SK-N-SH treated with all-trans-retinoic acid at 6 μM for 48 hours (cell line): Measurements from ENCODE around the gene PTPRF.

ENCODE experiments used
- ARNTL ChIP-seq: fragments of 450-650 bp; formaldehyde crosslinking; IDR thresholded peaks from 2 replicates; pipeline ENCODE4 v1.5.0; 2020; ENCODE audit warnings: low read depth, mild to moderate bottlenecking, moderate library complexity, borderline replicate concordance
- CSDC2 ChIP-seq: fragments of 250-450 bp; sonication (Bioruptor Pico); IDR thresholded peaks from 2 replicates; pipeline ENCODE4 v1.5.0; 2020; ENCODE audit warnings: mild to moderate bottlenecking, moderate library complexity
- ESRRG ChIP-seq: fragments of 250-450 bp; sonication (Bioruptor Pico); IDR thresholded peaks from 2 replicates; pipeline ENCODE4 v1.6.1; 2021; ENCODE audit warnings: mild to moderate bottlenecking
- PPARA ChIP-seq: fragments of 250-450 bp; sonication (Bioruptor Pico); IDR thresholded peaks from 2 replicates; pipeline ENCODE4 v1.5.0; 2020; ENCODE audit warnings: mild to moderate bottlenecking, borderline replicate concordance
- TOX ChIP-seq: fragments of 250-450 bp; sonication (Bioruptor Pico); IDR thresholded peaks from 2 replicates; pipeline ENCODE4 v1.8.0; 2021; ENCODE audit warnings: mild to moderate bottlenecking, moderate library complexity, borderline replicate concordance
- ZFP3 ChIP-seq: fragments of 250-450 bp; sonication (Bioruptor Pico); IDR thresholded peaks from 2 replicates; pipeline ENCODE4 v1.5.0; 2020; ENCODE audit warnings: mild to moderate bottlenecking, moderate library complexity
- ZNF70 ChIP-seq: fragments of 450-650 bp; formaldehyde crosslinking; IDR thresholded peaks from 2 replicates; pipeline ENCODE4 v1.5.0; 2020; ENCODE audit warnings: mild to moderate bottlenecking, moderate library complexity
- TF ChIP-seq, protein P1 (sequence below): fragments of 250-450 bp; sonication (Bioruptor Pico); IDR thresholded peaks from 2 replicates; pipeline ENCODE4 v1.8.0; 2020; ENCODE audit warnings: mild to moderate bottlenecking, moderate library complexity, borderline replicate concordance
- TF ChIP-seq, protein P2 (sequence below): fragments of 250-450 bp; sonication (Bioruptor Pico); IDR thresholded peaks from 2 replicates; pipeline ENCODE4 v1.5.1; 2020; ENCODE audit warnings: low read depth, mild to moderate bottlenecking, moderate library complexity

DNA sequence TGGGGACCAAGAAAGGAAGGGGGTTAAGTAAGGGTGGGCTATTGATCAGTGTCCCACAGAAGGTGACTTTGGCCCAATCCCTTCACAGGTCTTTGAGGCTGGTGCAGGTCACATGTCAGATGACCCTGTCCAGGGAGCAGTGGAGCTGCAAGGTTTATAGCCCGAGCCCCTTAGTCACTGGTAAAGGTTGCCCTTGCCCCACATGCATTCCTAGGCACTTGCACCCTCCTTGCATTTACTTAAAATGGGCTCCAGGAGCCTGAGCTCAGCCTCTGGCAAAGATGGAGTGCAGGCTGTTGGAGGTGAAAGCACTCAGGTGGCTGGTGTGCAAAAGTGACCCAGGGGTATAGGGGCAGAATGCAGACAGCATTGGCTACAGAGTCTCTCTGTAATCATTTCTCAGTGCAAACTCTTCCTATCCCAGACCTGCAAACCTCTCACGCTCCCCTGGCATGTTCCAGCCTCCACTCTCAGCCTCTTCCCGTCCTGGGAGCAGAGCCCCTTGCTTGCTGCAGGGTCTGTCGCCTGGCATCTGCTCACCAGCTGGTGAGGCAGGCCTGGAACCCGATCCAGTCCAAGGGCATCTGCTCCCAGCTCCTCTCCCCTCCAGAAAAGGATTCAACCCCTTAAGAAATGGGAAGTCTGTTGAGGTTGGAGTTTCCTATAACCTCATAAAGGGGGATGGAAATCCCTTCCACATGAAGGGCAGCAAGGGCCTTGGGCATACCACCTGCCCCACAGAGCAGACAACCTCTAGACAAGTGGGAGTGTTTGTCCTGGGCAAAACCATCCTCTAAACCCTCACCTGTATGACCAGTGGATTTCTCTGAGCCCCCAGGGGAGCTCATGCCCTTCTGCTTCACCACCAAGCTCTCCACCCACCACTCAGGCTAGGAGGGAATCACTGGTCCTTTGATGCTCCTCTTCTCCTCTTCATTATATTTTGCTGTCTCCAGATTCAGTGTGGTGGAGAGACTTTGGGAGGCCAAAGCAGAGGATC is 23.1 kb upstream of the PTPRF start:
- no peak for TF ChIP-seq TOX (CRISPR knock-in tag)
- TF ChIP-seq PPARA (CRISPR knock-in tag), result no peak
- TF ChIP-seq ARNTL (CRISPR knock-in tag), result no peak
- TF ChIP-seq, protein P1, sequence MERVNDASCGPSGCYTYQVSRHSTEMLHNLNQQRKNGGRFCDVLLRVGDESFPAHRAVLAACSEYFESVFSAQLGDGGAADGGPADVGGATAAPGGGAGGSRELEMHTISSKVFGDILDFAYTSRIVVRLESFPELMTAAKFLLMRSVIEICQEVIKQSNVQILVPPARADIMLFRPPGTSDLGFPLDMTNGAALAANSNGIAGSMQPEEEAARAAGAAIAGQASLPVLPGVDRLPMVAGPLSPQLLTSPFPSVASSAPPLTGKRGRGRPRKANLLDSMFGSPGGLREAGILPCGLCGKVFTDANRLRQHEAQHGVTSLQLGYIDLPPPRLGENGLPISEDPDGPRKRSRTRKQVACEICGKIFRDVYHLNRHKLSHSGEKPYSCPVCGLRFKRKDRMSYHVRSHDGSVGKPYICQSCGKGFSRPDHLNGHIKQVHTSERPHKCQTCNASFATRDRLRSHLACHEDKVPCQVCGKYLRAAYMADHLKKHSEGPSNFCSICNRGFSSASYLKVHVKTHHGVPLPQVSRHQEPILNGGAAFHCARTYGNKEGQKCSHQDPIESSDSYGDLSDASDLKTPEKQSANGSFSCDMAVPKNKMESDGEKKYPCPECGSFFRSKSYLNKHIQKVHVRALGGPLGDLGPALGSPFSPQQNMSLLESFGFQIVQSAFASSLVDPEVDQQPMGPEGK (CRISPR knock-in tag), result no peak
- no peak for TF ChIP-seq ESRRG (CRISPR knock-in tag)
- TF ChIP-seq ZNF70, result no peak
- no peak for TF ChIP-seq CSDC2 (CRISPR knock-in tag)
- no peak for TF ChIP-seq ZFP3 (CRISPR knock-in tag)
- TF ChIP-seq, protein P2, sequence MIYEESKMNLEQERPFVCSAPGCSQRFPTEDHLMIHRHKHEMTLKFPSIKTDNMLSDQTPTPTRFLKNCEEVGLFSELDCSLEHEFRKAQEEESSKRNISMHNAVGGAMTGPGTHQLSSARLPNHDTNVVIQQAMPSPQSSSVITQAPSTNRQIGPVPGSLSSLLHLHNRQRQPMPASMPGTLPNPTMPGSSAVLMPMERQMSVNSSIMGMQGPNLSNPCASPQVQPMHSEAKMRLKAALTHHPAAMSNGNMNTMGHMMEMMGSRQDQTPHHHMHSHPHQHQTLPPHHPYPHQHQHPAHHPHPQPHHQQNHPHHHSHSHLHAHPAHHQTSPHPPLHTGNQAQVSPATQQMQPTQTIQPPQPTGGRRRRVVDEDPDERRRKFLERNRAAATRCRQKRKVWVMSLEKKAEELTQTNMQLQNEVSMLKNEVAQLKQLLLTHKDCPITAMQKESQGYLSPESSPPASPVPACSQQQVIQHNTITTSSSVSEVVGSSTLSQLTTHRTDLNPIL (CRISPR knock-in tag), result no peak
